HCT116 (cell line): ENCODE measurements around the gene SHISA6. TPM values are rescaled to one million over a fixed set of nuclear protein-coding genes. Genes with fewer than 3 reads are reported as not detected.

Source experiments
- ATAC-seq: fragments of 200-7000 bp; cut with Tn5 transposase; 2 replicates; pipeline ENCODE4 v1.9.1; 2020; ENCODE audit warnings: mild to moderate bottlenecking, moderate library complexity
- BruUV-seq: library from RNA; stranded (reverse); fragments of 400-500 nt; replicated peaks from 2 replicates; lab custom pipeline; 2021; lab: Mats Ljungman, UMichigan
- CTCF ChIA-PET: fragments of 300-600 bp; sonication (Branson Sonifier 250); formaldehyde crosslinking; loops from one replicate; lab custom pipeline; 2021; ENCODE audit warnings: antibody characterized with exemption; lab: Charles Lee
- POLR2A ChIA-PET: fragments of 300-600, 350-600 bp; sonication (Branson Sonifier 250); formaldehyde crosslinking; loops from one replicate; lab custom pipeline; 2021; ENCODE audit warnings: antibody characterized with exemption; lab: Charles Lee
- RAD21 ChIA-PET, 2 experiments: fragments of 300-600 bp; sonication (Branson Sonifier 250); formaldehyde crosslinking; loops; one replicate each; lab custom pipeline; 2023; ENCODE audit warnings: low total read pairs in 2 of 2; ENCODE audit not compliant: uncharacterized antibody in 2 of 2, unreplicated experiment in 2 of 2, low non-redundant PET in 1 of 2; lab: Charles Lee
- DNase-seq: peaks from one replicate; pipeline ENCODE4 v3.0.0-alpha.2; 2010; ENCODE audit warnings: low read depth, low spot score
- H2AFZ ChIP-seq: fragments of 200-600 bp; shearing (Covaris generic), sonication (generic); 2 replicates; pipeline ENCODE4 v1.6.1; 2017; ENCODE audit warnings: low read depth, mixed run types, mixed read lengths, antibody characterized with exemption, low read length; ENCODE audit not compliant: poor library complexity, severe bottlenecking
- H3K27ac ChIP-seq: 2 replicates; pipeline ENCODE4 v1.5.1; 2012; ENCODE audit warnings: low read depth, low read length
- H3K27me3 ChIP-seq: fragments of 200-600 bp; sonication (generic); 2 replicates; pipeline ENCODE4 v1.6.1; 2016; ENCODE audit warnings: mixed run types, low read length, mixed read lengths; ENCODE audit not compliant: insufficient read depth
- H3K36me3 ChIP-seq, 2 experiments: fragments of 200-500 bp in 1 of 2; fragments of 200-600 bp in 1 of 2; sonication (Bioruptor generic) in 1 of 2; sonication (generic) in 1 of 2; 2 replicates each; pipeline versions ENCODE4 v1.5.1 to v1.6.1; 2014 to 2016; ENCODE audit warnings: low read length in 2 of 2, inconsistent platforms in 1 of 2, mixed read lengths in 1 of 2, mixed run types in 1 of 2; ENCODE audit not compliant: insufficient read depth in 2 of 2, control insufficient read depth in 1 of 2
- H3K4me1 ChIP-seq, 2 experiments: fragments of 200-600 bp in 1 of 2; sonication (generic) in 1 of 2; 2 replicates each; pipeline versions ENCODE4 v1.5.1 to v1.6.1; 2012 to 2017; ENCODE audit warnings: low read length in 2 of 2, inconsistent platforms in 1 of 2, mild to moderate bottlenecking in 1 of 2, mixed read lengths in 1 of 2, mixed run types in 1 of 2, moderate library complexity in 1 of 2; ENCODE audit not compliant: insufficient read depth in 2 of 2, control insufficient read depth in 1 of 2
- H3K4me2 ChIP-seq: fragments of 200-600 bp; sonication (generic); 2 replicates; pipeline ENCODE4 v1.6.1; 2017; ENCODE audit warnings: mixed run types, low read length, mixed read lengths
- H3K4me3 ChIP-seq, 2 experiments: fragments of 200-600 bp in 1 of 2; sonication (generic) in 1 of 2; replicated peaks in 1 of 2; 2 replicates each; pipeline ENCODE4 v1.5.1; 2011 to 2016; ENCODE audit warnings: low read length in 2 of 2, control low read depth in 1 of 2, low read depth in 1 of 2, mild to moderate bottlenecking in 1 of 2, mixed read lengths in 1 of 2, mixed run types in 1 of 2
- H3K79me2 ChIP-seq: fragments of 200-600 bp; sonication (generic); 2 replicates; pipeline ENCODE4 v1.6.1; 2017; ENCODE audit warnings: mild to moderate bottlenecking, mixed run types, low read length, moderate library complexity, mixed read lengths; ENCODE audit not compliant: insufficient read depth
- H3K9ac ChIP-seq: fragments of 200-600 bp; sonication (generic); 2 replicates; pipeline ENCODE4 v1.6.1; 2016; ENCODE audit warnings: low read length, mixed read lengths
- H3K9me2 ChIP-seq: fragments of 200-600 bp; sonication (generic), shearing (Covaris generic); 2 replicates; pipeline ENCODE4 v1.6.1; 2017; ENCODE audit warnings: mixed run types, mild to moderate bottlenecking, moderate library complexity; ENCODE audit not compliant: insufficient read depth
- H3K9me3 ChIP-seq, 2 experiments: fragments of 200-500 bp in 1 of 2; fragments of 200-600 bp in 1 of 2; sonication (Bioruptor generic) in 1 of 2; sonication (generic) in 1 of 2; 2 replicates each; pipeline ENCODE4 v1.6.1; 2014 to 2017; ENCODE audit warnings: low read length in 2 of 2, mixed read lengths in 2 of 2, inconsistent platforms in 1 of 2, low read depth in 1 of 2, mild to moderate bottlenecking in 1 of 2, mixed run types in 1 of 2, moderate library complexity in 1 of 2; ENCODE audit not compliant: control insufficient read depth in 1 of 2, insufficient read depth in 1 of 2
- H4K20me1 ChIP-seq: fragments of 200-600 bp; sonication (generic), shearing (Covaris generic); 2 replicates; pipeline ENCODE4 v1.6.1; 2017; ENCODE audit warnings: mixed run types, mild to moderate bottlenecking, moderate library complexity; ENCODE audit not compliant: insufficient read depth
- ATF3 ChIP-seq: IDR thresholded peaks from 2 replicates; pipeline ENCODE4 v1.6.1; 2012
- CBX3 ChIP-seq: IDR thresholded peaks from 2 replicates; pipeline ENCODE4 v1.6.1; 2012; ENCODE audit warnings: low read depth
- CEBPB ChIP-seq: IDR thresholded peaks from 2 replicates; pipeline ENCODE4 v1.6.1; 2012; ENCODE audit warnings: low read depth
- CTCF ChIP-seq, 3 experiments: fragments of 200-600 bp in 1 of 3; sonication (generic) in 1 of 3; IDR thresholded peaks in 2 of 3; conservative IDR thresholded peaks in 1 of 3; 2 replicates each; pipeline ENCODE4 v1.5.1; 2012 to 2017; ENCODE audit warnings: low read depth in 2 of 3, low read length in 2 of 3, antibody characterized with exemption in 1 of 3, borderline replicate concordance in 1 of 3, control low read depth in 1 of 3, mild to moderate bottlenecking in 1 of 3, mixed read lengths in 1 of 3, mixed run types in 1 of 3, moderate library complexity in 1 of 3; ENCODE audit not compliant: insufficient read depth in 1 of 3
- EGR1 ChIP-seq: IDR thresholded peaks from 2 replicates; pipeline ENCODE4 v1.6.1; 2012; ENCODE audit warnings: low read depth
- ELF1 ChIP-seq: IDR thresholded peaks from 2 replicates; pipeline ENCODE4 v1.6.1; 2012; ENCODE audit warnings: low read depth, borderline replicate concordance
- EZH2 ChIP-seq: fragments of 200-600 bp; sonication (generic); IDR thresholded peaks from 2 replicates; pipeline ENCODE4 v1.6.1; 2017; ENCODE audit warnings: antibody characterized with exemption, mixed run types
- EZH2phosphoT487 ChIP-seq: fragments of 200-600 bp; IDR thresholded peaks from 2 replicates; pipeline ENCODE4 v1.6.1; 2018; ENCODE audit warnings: antibody characterized with exemption, borderline replicate concordance
- FOSL1 ChIP-seq: IDR thresholded peaks from 2 replicates; pipeline ENCODE4 v1.6.1; 2012; ENCODE audit warnings: low read depth
- JUND ChIP-seq: IDR thresholded peaks from 2 replicates; pipeline ENCODE4 v1.6.1; 2012
- POLR2A ChIP-seq: IDR thresholded peaks from 2 replicates; pipeline ENCODE4 v1.7.0; 2011; ENCODE audit warnings: borderline replicate concordance; ENCODE audit not compliant: insufficient read depth, insufficient read length; ENCODE audit errors: extremely low read depth
- RAD21 ChIP-seq: IDR thresholded peaks from 2 replicates; pipeline ENCODE4 v1.6.1; 2012; ENCODE audit warnings: low read depth, mild to moderate bottlenecking
- SIN3A ChIP-seq: IDR thresholded peaks from 2 replicates; pipeline ENCODE4 v1.6.1; 2012; ENCODE audit warnings: low read depth
- TCF7L2 ChIP-seq: IDR thresholded peaks from 2 replicates; pipeline ENCODE4 v1.7.0; 2011; ENCODE audit warnings: borderline replicate concordance, inconsistent platforms; ENCODE audit not compliant: insufficient read depth, insufficient read length; ENCODE audit errors: extremely low read depth
- ZBTB33 ChIP-seq: IDR thresholded peaks from 2 replicates; pipeline ENCODE4 v1.6.1; 2011; ENCODE audit warnings: mild to moderate bottlenecking, low read length, moderate library complexity; ENCODE audit not compliant: insufficient replicate concordance; ENCODE audit errors: extremely low read depth
- ZNF274 ChIP-seq: fragments of 200-500 bp; sonication (Bioruptor generic); IDR thresholded peaks from 2 replicates; pipeline ENCODE4 v1.6.1; 2014; ENCODE audit warnings: mild to moderate bottlenecking, low read depth, low read length, inconsistent platforms
- intact Hi-C: fragments of 100-400 bp; cut with micrococcal nuclease; formaldehyde crosslinking; loops from 2 replicates; pipeline ENCODE4 v1.10.0; 2022
- total RNA-seq: library from RNA; stranded (reverse); gene quantifications from one replicate; pipeline ENCODE4 v1.2.1, GENCODE V29; 2021; ENCODE audit not compliant: unreplicated experiment

The SHISA6 gene
- total RNA-seq, 1 experiment from 2014 or later, result not detected

DNA sequence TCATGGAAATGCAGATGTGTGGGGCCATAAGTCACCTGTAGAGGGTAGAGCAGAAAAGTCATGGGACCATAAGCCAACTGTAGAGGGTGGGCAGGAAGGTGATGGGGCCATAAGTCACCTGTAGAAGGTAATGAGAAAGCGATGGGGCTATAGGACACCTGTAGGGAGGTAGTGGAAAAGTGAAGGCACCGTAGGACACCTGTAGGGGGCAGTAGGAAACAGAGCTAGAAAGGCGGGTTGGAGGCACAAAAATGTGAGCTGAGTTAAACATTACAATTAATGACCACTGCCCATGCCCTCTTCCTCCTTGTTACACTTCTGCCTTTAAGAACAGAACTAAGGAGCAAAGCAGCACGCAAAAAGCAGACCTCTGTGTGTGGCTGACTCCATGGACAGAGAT is 150.1 kb downstream of the SHISA6 start:
- Histone ChIP-seq H3K27me3 (no peaks in the 10 kb centered on the region), H3K36me3 (no peaks in the 10 kb centered on the region), H3K9me2 (no peaks in the 10 kb centered on the region)
- RAD21 ChIA-PET, result no interaction called here
- no TSS peak for BruUV-seq
- TF ChIP-seq TCF7L2 (no peak), EZH2phosphoT487 (no peak), RAD21 (no peak), EGR1 (no peak), ATF3 (no peak), CEBPB (no peak), JUND (no peak), EZH2 (no peak), ZNF274 (no peak)
- TF ChIP-seq, all 23 proteins: peak for 0
- Histone ChIP-seq H3K9ac (no peak overlapping the region), H4K20me1 (no peaks in the 10 kb centered on the region), H3K4me2 (no peak overlapping the region), H3K4me3 (no peak overlapping the region), H3K4me1 (no peaks in the 10 kb centered on the region), H3K79me2 (no peaks in the 10 kb centered on the region), H3K27ac (no peak overlapping the region), H3K9me3 (peaks cover 0 to 30% of the 10 kb centered on the region in 2 experiments; a peak in 2 of 4 replicates), H2AFZ (no peak overlapping the region)
- ChIA-PET POLR2A (no interaction called here), CTCF (no interaction called here)
- DNase-seq, result no peak
- ATAC-seq, result no peak
- intact Hi-C loops, result no loop called here

- no peaks in the 10 kb centered on the region for H3K4me1 ChIP-seq
- RAD21 ChIA-PET, result no interaction called here
- no peak for ATAC-seq
- no peaks in the 10 kb centered on the region for H3K9me2 ChIP-seq
- intact Hi-C loops, result no loop called here
- no peak overlapping the region for H3K4me3 ChIP-seq
- H4K20me1 ChIP-seq, result no peaks in the 10 kb centered on the region
- H3K9ac ChIP-seq, result no peak overlapping the region
- CTCF ChIA-PET, result no interaction called here
- peaks cover 11 to 39% of the 10 kb centered on the region in 2 experiments; a peak in 2 of 4 replicates for H3K9me3 ChIP-seq
- H3K36me3 ChIP-seq, result no peaks in the 10 kb centered on the region
- no peaks in the 10 kb centered on the region for H3K79me2 ChIP-seq
- H3K27me3 ChIP-seq, result no peaks in the 10 kb centered on the region
- no peak overlapping the region for H2AFZ ChIP-seq
- BruUV-seq, result no TSS peak
- POLR2A ChIA-PET, result no interaction called here
- H3K4me2 ChIP-seq, result no peak overlapping the region
- H3K27ac ChIP-seq, result no peak overlapping the region
- DNase-seq, result no peak
- TF ChIP-seq SIN3A (no peak), CEBPB (no peak), FOSL1 (no peak), EGR1 (no peak), ELF1 (no peak), CTCF (IDR thresholded peaks at IDR 0.05 in 2 of 3, conservative IDR thresholded peaks at IDR 0.05 in 1 of 3; ENCODE audit: borderline replicate concordance in 1 of 3, insufficient read depth in 1 of 3, low read depth in 2 of 3, low read length in 2 of 3) (no peak), POLR2A (no peak), ZBTB33 (no peak), CBX3 (no peak), RAD21 (no peak), TCF7L2 (no peak)
These were observed 163.6 kb downstream of the SHISA6 start for GRCh38 chr17:11404431-11405276.
